Heart right ventricle (tissue), 16 donors: Measurements from ENCODE around the gene CMTM7. TPM values are rescaled to one million over a fixed set of nuclear protein-coding genes. Genes with fewer than 3 reads are reported as not detected.

ENCODE experiments used
- ATAC-seq, 8 donors: fragments of 200-7000 bp; cut with Tn5 transposase; one replicate each; pipeline ENCODE4 v1.9.1; 2020; ENCODE audit warnings: mild to moderate bottlenecking in 8 of 8, moderate library complexity in 8 of 8, moderate number of reproducible peaks in 1 of 8
- DNase-seq, 2 donors: peaks; one replicate each; pipeline ENCODE4 v3.0.0-alpha.2; 2020
- H3K27ac ChIP-seq, 10 donors: fragments of 200-600 bp; sonication (generic) in 2 of 10; one replicate each; pipeline versions ENCODE4 v1.5.0 to v1.8.0; 2020 to 2022; ENCODE audit warnings: mild to moderate bottlenecking in 3 of 10
- H3K27me3 ChIP-seq, 7 donors: fragments of 200-600 bp; one replicate each; pipeline ENCODE4 v1.8.0; 2021 to 2022; ENCODE audit warnings: mild to moderate bottlenecking in 2 of 7
- H3K36me3 ChIP-seq, 9 donors: fragments of 200-600 bp; sonication (generic) in 1 of 9; one replicate each; pipeline versions ENCODE4 v1.5.0 to v1.8.0; 2020 to 2022; ENCODE audit warnings: mild to moderate bottlenecking in 2 of 9
- H3K4me1 ChIP-seq, 9 donors: fragments of 200-600 bp; sonication (generic) in 1 of 9; one replicate each; pipeline versions ENCODE4 v1.5.0 to v1.8.0; 2020 to 2022; ENCODE audit warnings: mild to moderate bottlenecking in 4 of 9
- H3K4me3 ChIP-seq, 10 donors: fragments of 200-600 bp; sonication (generic) in 2 of 10; one replicate each; pipeline versions ENCODE4 v1.5.0 to v1.8.0; 2020 to 2022; ENCODE audit warnings: mild to moderate bottlenecking in 7 of 10, moderate library complexity in 2 of 10
- H3K9me3 ChIP-seq, 11 donors: fragments of 200-600 bp in 10 of 11; sonication (generic) in 2 of 11; one replicate each; pipeline versions ENCODE4 v1.5.0 to v1.8.0; 2013 to 2022; ENCODE audit warnings: mild to moderate bottlenecking in 2 of 11, control low read depth in 1 of 11, moderate library complexity in 1 of 11
- WGBS, 2 donors: extraction: QIAGEN DNeasy Blood & Tissue Kit; methylation state at CpG; one replicate each; pipeline ENCODE4 v1.1.7; 2013; ENCODE audit warnings: inconsistent platforms in 1 of 2; 5-methylcytosine and 5-hydroxymethylcytosine counted together
- intact Hi-C, 10 donors: fragments of 100-400 bp; cut with DNase I; formaldehyde crosslinking; loops; one replicate each; pipeline versions ENCODE4 v1.11.1 to v1.14.2; 2022
- polyA plus RNA-seq, 2 donors: library from polyadenylated mRNA; stranded (reverse); fragments of 200-250 nt; gene quantifications; one replicate each; pipeline ENCODE4 v1.2.3, GENCODE V29; 2013
- total RNA-seq, 10 donors: library from RNA; stranded (reverse); fragmentation: NEBNext Ultra II Directional in 3 of 10; extraction: Animal tissue kit (Norgen Biotek cat#: 25700) in 3 of 10; gene quantifications; one replicate each; pipeline versions ENCODE4 v1.2.1 to v1.2.4, GENCODE V29; 2021 to 2023
- TF ChIP-seq, protein P1 (sequence below), 9 donors: fragments of 200-600 bp; sonication (generic) in 2 of 9; IDR thresholded peaks; one replicate each; pipeline versions ENCODE4 v1.5.0 to v1.8.0; 2021 to 2022; ENCODE audit warnings: antibody characterized with exemption in 9 of 9, mild to moderate bottlenecking in 5 of 9, moderate library complexity in 1 of 9
- donor health status: Arrhythmogenic right ventricular cardiomyopathy.
- donor health status: ischemic (EF 13 %, LVEDD 7.1; RV severe dilation, severe dysfunction).
- donor health status: healthy with polysubstance abuse.
- donor health status: DM: no; HTN: yes; CAD: no.
- donor health status: DM: no; HTN: no; CAD: no.
- donor health status: ischemic (EF 25% LVEDD 6.9; RV normal size, moderate dysfunction).
- donor health status: ischemic (EF 25% LVEDD 5.7; RV mildly dilated, moderate dysfunction).
- donor health status: healthy.
- donor health status: DM: yes; HTN: yes; CAD: no.
- donor health status: Ischemic cardiomyopathy.
- donor health status: ischemic (EF 35%, LVEDD 5.7; RV mildly dilated, moderate dysfunction).
- donor health status: nonischemic (EF 11% LVEDD 7.7; RV severe dilation, severe dysfunction).
- donor health status: DM: yes; HTN: yes; CAD: no.
- donor health status: PGD.
- donor health status: ischemic (EF 29% LVEDD 5.4; RV normal size, mild dysfunction).
- donor health status: nonischemic (EF 23%, LVEDD 6.1; RV moderate dilation, normal function).

CMTM7 gene
- total and polyA plus RNA-seq, 12 donors: 1.7 to 9.2 (median 3.0) TPM

DNA sequence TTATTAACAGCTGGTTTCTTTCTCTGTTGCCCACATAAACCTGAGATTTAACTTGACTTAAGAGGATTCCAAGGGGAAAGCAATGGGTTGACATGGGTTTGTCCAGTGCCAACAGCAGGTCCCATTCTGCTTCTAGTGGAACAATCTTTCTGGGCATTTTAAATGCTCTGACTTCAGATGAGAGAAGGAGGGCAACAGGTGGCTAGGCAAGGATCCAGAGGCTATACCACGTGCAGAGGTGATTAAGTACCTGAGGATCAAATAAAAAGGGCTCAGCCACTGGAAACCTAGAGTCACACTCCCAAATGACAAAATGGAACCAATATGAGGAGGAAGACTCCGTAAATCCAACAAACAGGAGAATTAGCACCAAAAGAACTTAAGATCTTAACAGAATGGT lies 82.5 kb downstream of the CMTM7 start:
- intact Hi-C loops: loop anchor here in 3 of 10 donors (5.0 to 10.0 kb wide), 3 partner anchors 172 to 179 kb away; no protein-coding TSS in a partner anchor
- WGBS, 2 donors: 95 to 96% methylated on average over 2 of the region's 2 CpGs
- no peak for DNase-seq

DNA sequence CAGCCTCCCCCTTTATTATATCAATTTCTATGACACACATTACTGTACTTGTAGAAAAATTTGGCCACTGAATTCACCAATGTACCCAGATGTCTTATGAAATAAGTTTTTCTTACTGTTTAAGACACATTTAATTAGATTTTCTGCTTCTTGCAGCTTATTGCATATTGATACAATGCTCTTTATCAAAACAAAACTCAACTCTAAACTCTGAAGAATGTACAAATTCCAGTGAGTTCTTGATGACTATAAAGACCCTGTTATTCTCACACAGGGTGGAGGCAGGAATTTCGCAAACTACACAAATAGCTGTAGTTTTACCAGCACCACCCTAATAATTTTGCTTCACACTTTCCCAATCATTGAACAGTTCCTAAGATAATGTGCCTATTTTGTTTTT lies 89.0 kb downstream of the CMTM7 start:
- no peak overlapping the region for H3K4me3 ChIP-seq
- H3K9me3 ChIP-seq: no peaks in the 10 kb centered on the region
- WGBS, 2 donors: 93 to 95% methylated on average over 1 of the region's 1 CpG
- peaks cover 0 to 62% (median 0%) of the 10 kb centered on the region in 9 donors for H3K36me3 ChIP-seq
- no peak for ATAC-seq
- no peak for DNase-seq
- TF ChIP-seq, protein P1, sequence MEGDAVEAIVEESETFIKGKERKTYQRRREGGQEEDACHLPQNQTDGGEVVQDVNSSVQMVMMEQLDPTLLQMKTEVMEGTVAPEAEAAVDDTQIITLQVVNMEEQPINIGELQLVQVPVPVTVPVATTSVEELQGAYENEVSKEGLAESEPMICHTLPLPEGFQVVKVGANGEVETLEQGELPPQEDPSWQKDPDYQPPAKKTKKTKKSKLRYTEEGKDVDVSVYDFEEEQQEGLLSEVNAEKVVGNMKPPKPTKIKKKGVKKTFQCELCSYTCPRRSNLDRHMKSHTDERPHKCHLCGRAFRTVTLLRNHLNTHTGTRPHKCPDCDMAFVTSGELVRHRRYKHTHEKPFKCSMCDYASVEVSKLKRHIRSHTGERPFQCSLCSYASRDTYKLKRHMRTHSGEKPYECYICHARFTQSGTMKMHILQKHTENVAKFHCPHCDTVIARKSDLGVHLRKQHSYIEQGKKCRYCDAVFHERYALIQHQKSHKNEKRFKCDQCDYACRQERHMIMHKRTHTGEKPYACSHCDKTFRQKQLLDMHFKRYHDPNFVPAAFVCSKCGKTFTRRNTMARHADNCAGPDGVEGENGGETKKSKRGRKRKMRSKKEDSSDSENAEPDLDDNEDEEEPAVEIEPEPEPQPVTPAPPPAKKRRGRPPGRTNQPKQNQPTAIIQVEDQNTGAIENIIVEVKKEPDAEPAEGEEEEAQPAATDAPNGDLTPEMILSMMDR (IDR thresholded peaks at IDR 0.05): no peak
- H3K4me1 ChIP-seq: peaks cover 0 to 34% (median 0%) of the 10 kb centered on the region in 9 donors
- no peaks in the 10 kb centered on the region for H3K27me3 ChIP-seq
- intact Hi-C loops: no loop called here
- no peak overlapping the region for H3K27ac ChIP-seq

More for the DNA sequence above, 82.5 kb downstream of the CMTM7 start:
- no peaks in the 10 kb centered on the region for H3K9me3 ChIP-seq
- H3K4me1 ChIP-seq: peaks cover 0 to 50% (median 0%) of the 10 kb centered on the region in 9 donors
- H3K36me3 ChIP-seq: peaks cover 0 to 27% (median 0%) of the 10 kb centered on the region in 9 donors
- ATAC-seq: no peak
- TF ChIP-seq, protein P1 (IDR thresholded peaks at IDR 0.05): no peak
- no peak overlapping the region for H3K27ac ChIP-seq
- no peaks in the 10 kb centered on the region for H3K27me3 ChIP-seq
- H3K4me3 ChIP-seq: no peak overlapping the region

DNA sequence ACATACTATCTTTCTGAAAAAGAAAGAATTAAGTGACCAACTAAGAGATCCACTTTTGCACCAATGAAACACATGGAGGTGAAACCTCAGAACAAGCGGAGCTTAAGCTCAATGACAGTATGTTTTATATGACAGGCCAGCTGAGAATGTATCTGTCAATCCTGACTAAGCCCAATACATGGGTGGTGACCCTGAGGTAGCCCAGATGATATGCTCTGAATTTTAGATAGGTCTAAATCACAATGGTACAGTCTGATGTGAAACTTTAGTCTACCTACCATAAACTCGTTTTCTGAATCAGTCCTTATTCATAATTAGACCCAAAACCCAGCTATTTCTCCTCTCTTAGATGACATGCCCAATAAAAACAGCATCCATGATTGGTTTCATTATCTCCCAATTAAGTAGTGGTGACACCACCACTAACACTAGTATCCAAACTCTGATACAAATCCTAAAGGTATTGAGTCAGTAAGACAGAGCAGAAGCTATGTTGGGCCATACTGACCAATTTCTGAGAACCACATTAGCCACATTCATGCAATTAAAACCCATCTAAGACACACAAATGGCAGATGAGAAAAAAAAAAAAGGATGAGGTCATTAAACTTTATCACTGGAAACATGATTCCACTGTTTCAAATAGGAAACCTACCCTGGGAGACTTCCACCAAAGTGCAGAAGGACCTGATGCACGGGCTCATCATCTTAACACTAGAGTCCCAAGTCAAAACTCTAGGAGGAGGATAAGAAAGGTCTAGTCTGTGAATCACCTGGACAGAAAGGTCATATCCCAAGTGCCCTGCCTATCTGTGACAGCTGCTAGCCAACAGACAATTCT lies 90.4 kb downstream of the CMTM7 start:
- 92 to 94% methylated on average over 3 of the region's 3 CpGs for WGBS, 2 donors
- intact Hi-C loops: no loop called here
- ATAC-seq: no peak

DNA sequence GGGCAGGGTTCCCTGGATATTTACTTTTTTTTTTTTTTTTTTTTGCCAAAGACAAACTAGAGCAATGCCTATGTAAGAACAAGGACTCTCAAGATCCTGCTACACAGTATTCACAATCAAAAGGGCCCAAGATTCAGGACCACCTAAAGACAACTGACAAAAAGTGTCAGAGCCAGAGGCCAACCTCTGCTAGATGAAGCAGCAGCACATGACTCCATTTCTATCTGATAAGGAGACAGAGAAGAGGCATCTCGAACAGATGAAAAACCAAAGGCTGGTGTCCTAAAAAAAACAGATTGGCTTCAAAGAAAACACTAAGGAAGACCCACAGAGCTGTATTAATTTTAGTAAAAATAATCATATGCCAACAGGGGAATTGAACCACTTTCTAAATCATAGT lies 91.0 kb downstream of the CMTM7 start:
- Histone ChIP-seq H3K4me1 (peaks cover 0 to 34% (median 0%) of the 10 kb centered on the region in 9 donors), H3K9me3 (no peaks in the 10 kb centered on the region), H3K27me3 (no peaks in the 10 kb centered on the region), H3K36me3 (peaks cover 0 to 83% (median 0%) of the 10 kb centered on the region in 9 donors), H3K27ac (peak overlapping the region in 1 of 10 donors; percentile 21), H3K4me3 (no peak overlapping the region)
- intact Hi-C loops: no loop called here
- no peak for DNase-seq
- ATAC-seq: no peak
- 74 to 96% methylated on average over 1 of the region's 1 CpG for WGBS, 2 donors
- TF ChIP-seq, protein P1 (IDR thresholded peaks at IDR 0.05): no peak

More for the DNA sequence above, 90.4 kb downstream of the CMTM7 start:
- DNase-seq: no peak
- TF ChIP-seq, protein P1 (IDR thresholded peaks at IDR 0.05): no peak
- H3K27me3 ChIP-seq: no peaks in the 10 kb centered on the region
- H3K4me3 ChIP-seq: no peak overlapping the region
- H3K27ac ChIP-seq: peak overlapping the region in 1 of 10 donors; percentile 21
- H3K4me1 ChIP-seq: peaks cover 0 to 34% (median 0%) of the 10 kb centered on the region in 9 donors
- H3K36me3 ChIP-seq: peaks cover 0 to 76% (median 0%) of the 10 kb centered on the region in 9 donors
- H3K9me3 ChIP-seq: no peaks in the 10 kb centered on the region
